Lower lobe of right lung (tissue), 2 donors: ENCODE measurements around the gene TMSB4Y. TPM values are rescaled to one million over a fixed set of nuclear protein-coding genes. Genes with fewer than 3 reads are reported as not detected.

Experiments
- ATAC-seq, 2 donors: fragments of 200-7000 bp; cut with Tn5 transposase; one replicate each; pipeline ENCODE4 v1.9.1; 2020 to 2022; ENCODE audit warnings: mild to moderate bottlenecking in 2 of 2, moderate library complexity in 2 of 2
- DNase-seq: peaks from one replicate; pipeline ENCODE4 v3.0.0-alpha.2; 2020
- H3K27ac ChIP-seq: fragments of 200-600 bp; one replicate; pipeline ENCODE4 v1.8.0; 2022
- H3K27me3 ChIP-seq: fragments of 200-600 bp; one replicate; pipeline ENCODE4 v1.8.0; 2022; ENCODE audit warnings: low read depth
- H3K36me3 ChIP-seq: fragments of 200-600 bp; one replicate; pipeline ENCODE4 v1.8.0; 2022; ENCODE audit warnings: mild to moderate bottlenecking
- H3K4me1 ChIP-seq: fragments of 200-600 bp; one replicate; pipeline ENCODE4 v1.8.0; 2022
- H3K4me3 ChIP-seq: fragments of 200-600 bp; one replicate; pipeline ENCODE4 v1.8.0; 2022; ENCODE audit warnings: mild to moderate bottlenecking
- H3K9me3 ChIP-seq: fragments of 200-600 bp; one replicate; pipeline ENCODE4 v1.8.0; 2022
- intact Hi-C: fragments of 100-400 bp; cut with DNase I; formaldehyde crosslinking; loops from one replicate; pipeline ENCODE4 v1.11.0; 2022
- total RNA-seq: library from RNA; stranded (reverse); fragmentation: NEBNext Ultra II Directional; extraction: Animal tissue kit (Norgen Biotek cat#: 25700); gene quantifications from one replicate; pipeline ENCODE4 v1.2.1, GENCODE V29; 2021
- TF ChIP-seq, protein P1 (sequence below): fragments of 200-600 bp; IDR thresholded peaks from one replicate; pipeline ENCODE4 v1.8.0; 2022; ENCODE audit warnings: antibody characterized with exemption, mild to moderate bottlenecking
- donor health status: DM: no; HTN: yes; CAD: no; lungs with severe emphysema.

Gene TMSB4Y
- total RNA-seq, 1 donor from 2014 or later: 0.89 TPM

DNA sequence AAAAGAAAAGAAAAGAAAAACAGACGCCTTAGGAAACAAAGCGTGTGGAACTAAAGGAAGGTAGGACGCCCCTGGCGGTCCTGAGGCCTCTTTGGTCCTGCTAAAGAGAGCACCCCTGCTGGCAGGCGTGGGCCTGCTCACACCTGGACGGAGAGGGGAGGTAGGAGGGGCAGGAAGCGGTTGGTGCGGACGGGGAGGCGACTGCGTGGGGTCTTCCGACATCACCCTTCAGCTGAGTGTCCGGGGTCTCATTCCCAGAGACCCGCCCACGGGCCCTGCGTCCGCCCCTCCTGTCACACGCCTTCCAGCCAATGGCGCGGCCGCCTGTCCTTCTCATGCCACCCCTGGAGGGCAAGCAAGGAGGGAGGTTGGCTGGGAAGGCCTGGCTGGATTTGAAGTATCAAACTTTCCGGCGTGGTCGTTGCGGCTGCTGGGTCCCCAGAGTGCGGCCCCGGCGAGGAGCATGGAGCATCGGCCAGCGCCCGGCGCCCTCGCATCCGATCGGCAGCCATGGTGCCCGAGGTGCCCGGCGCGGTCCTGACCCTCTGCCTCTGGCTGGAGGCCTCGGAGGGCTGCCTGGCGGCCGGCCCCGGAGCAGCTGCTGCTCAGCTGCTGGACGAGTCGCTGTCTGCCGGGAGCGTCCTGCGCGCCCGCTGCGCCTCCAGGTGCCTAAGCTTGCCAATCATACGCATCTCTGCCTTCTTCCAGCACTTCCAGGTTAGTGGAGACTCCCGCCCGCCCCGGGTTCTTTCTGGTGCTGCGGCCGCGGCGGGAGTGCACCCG lies 47.8 kb downstream of the TMSB4Y start:
- peak overlapping the region; percentile 56 for H3K4me3 ChIP-seq
- ATAC-seq: peak in 1 of 2 donors; percentile 82
- H3K27ac ChIP-seq: peak overlapping the region; percentile 18
- intact Hi-C loops: no loop called here
- TF ChIP-seq, protein P1, sequence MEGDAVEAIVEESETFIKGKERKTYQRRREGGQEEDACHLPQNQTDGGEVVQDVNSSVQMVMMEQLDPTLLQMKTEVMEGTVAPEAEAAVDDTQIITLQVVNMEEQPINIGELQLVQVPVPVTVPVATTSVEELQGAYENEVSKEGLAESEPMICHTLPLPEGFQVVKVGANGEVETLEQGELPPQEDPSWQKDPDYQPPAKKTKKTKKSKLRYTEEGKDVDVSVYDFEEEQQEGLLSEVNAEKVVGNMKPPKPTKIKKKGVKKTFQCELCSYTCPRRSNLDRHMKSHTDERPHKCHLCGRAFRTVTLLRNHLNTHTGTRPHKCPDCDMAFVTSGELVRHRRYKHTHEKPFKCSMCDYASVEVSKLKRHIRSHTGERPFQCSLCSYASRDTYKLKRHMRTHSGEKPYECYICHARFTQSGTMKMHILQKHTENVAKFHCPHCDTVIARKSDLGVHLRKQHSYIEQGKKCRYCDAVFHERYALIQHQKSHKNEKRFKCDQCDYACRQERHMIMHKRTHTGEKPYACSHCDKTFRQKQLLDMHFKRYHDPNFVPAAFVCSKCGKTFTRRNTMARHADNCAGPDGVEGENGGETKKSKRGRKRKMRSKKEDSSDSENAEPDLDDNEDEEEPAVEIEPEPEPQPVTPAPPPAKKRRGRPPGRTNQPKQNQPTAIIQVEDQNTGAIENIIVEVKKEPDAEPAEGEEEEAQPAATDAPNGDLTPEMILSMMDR: no peak
- H3K27me3 ChIP-seq: no peaks in the 10 kb centered on the region
- H3K4me1 ChIP-seq: no peaks in the 10 kb centered on the region
- no peaks in the 10 kb centered on the region for H3K36me3 ChIP-seq
- DNase-seq: peak; percentile 51
- no peaks in the 10 kb centered on the region for H3K9me3 ChIP-seq

DNA sequence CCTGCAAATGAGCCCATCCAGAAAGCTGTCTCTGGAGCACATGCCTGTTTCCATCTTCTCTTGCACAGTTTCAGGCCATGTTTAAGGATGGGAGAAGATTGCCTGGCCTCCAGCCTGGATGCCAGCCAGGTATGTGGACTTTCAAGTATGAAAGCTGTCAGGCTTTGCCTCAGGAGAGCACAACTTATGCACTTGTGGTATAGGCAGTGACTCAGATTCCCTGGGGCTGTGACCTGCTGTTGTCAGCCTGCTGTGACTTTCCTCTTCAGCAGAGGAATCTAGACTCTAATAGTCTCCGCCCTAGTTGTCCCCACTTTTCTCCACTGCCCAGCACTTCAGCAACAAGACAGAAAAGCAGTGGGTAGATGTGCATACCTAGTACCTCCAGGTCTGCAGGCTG lies 51.0 kb downstream of the TMSB4Y start:
- Histone ChIP-seq H3K4me1 (no peaks in the 10 kb centered on the region), H3K4me3 (no peak overlapping the region), H3K9me3 (no peaks in the 10 kb centered on the region), H3K27me3 (no peaks in the 10 kb centered on the region), H3K36me3 (no peaks in the 10 kb centered on the region), H3K27ac (no peak overlapping the region)
- intact Hi-C loops: no loop called here
- TF ChIP-seq, protein P1: no peak
- DNase-seq (no peak), ATAC-seq (peak in 1 of 2 donors; percentile 57)

Other genes starting within 250 kb of the TMSB4Y start
- gene UTY, start 223.9 kb upstream of the TMSB4Y start, total RNA-seq: 32.4 TPM